Natural killer cell treated with Interleukin-12 subunit alpha and Interleukin-12 subunit beta and Interleukin-15 and Interleukin-18, amount 100 ng/mL, for 72 hours (primary cell): ENCODE measurements around the gene HLA-A. TPM values are rescaled to one million over a fixed set of nuclear protein-coding genes. Genes with fewer than 3 reads are reported as not detected.
"Not testable (repeated sequence)": the region's sequence is repeated elsewhere in the genome, so short reads cannot be mapped to it uniquely, and the experiment has no call there.

Source experiments
- ATAC-seq, 2 donors: fragments of 150-1000 bp; cut with Tn5 transposase in 1 of 2; sonication (Bioruptor Pico), chemical (Tn5 transposase) in 1 of 2; 2 replicates each; pipeline ENCODE4 v1.10.0; 2021
- DNase-seq: peaks from one replicate; pipeline ENCODE4 v3.0.0; 2022; ENCODE audit warnings: low spot score
- H3K27ac Mint-ChIP-seq, 2 donors: 1 replicate in 1 of 2; 2 replicates in 1 of 2; pipeline ENCODE4 v1.8.0; 2022; ENCODE audit warnings: mixed read lengths in 2 of 2, mild to moderate bottlenecking in 1 of 2, moderate library complexity in 1 of 2
- H3K27me3 Mint-ChIP-seq, 2 donors: 1 replicate in 1 of 2; 2 replicates in 1 of 2; pipeline ENCODE4 v1.8.0; 2022; ENCODE audit warnings: mixed read lengths in 2 of 2
- H3K36me3 Mint-ChIP-seq: one replicate; pipeline ENCODE4 v1.8.0; 2022; ENCODE audit warnings: mixed read lengths
- H3K4me1 Mint-ChIP-seq, 2 donors: 1 replicate in 1 of 2; 2 replicates in 1 of 2; pipeline ENCODE4 v1.8.0; 2022; ENCODE audit warnings: low read depth in 2 of 2, mixed read lengths in 2 of 2, mild to moderate bottlenecking in 1 of 2
- H3K4me3 Mint-ChIP-seq: one replicate; pipeline ENCODE4 v1.8.0; 2022; ENCODE audit warnings: mixed read lengths
- H3K9me3 Mint-ChIP-seq: 2 replicates; pipeline ENCODE4 v1.8.0; 2022; ENCODE audit warnings: mixed read lengths
- total RNA-seq, 2 donors: library from RNA; stranded (reverse); gene quantifications; one replicate each; pipeline ENCODE4 v1.2.3, GENCODE V29; 2022

The HLA-A gene
- total RNA-seq, 2 donors from 2014 or later: 1,618 to 3,352 TPM

- Mint-ChIP-seq H3K9me3 (no peaks in the 10 kb centered on the region), H3K4me1 (peaks cover 47 to 48% of the 10 kb centered on the region in 2 donors), H3K4me3 (peak overlapping the region; percentile 87), H3K27ac (peak overlapping the region in 1 of 2 donors; percentile 51), H3K36me3 (no peaks in the 10 kb centered on the region), H3K27me3 (peaks cover 34 to 55% of the 10 kb centered on the region in 2 donors)
- DNase-seq: no peak
- no peak for ATAC-seq
These were observed 33.2 kb downstream of the HLA-A start for GRCh38 chr6:29975561-29975907.

- Mint-ChIP-seq H3K4me3 (peak overlapping the region; percentile 87), H3K36me3 (no peaks in the 10 kb centered on the region), H3K4me1 (peaks cover 47 to 48% of the 10 kb centered on the region in 2 donors), H3K9me3 (no peaks in the 10 kb centered on the region), H3K27me3 (peaks cover 34 to 55% of the 10 kb centered on the region in 2 donors), H3K27ac (peak overlapping the region in 1 of 2 donors; percentile 68)
- DNase-seq (no peak), ATAC-seq (no peak)
These were observed 33.9 kb downstream of the HLA-A start for GRCh38 chr6:29976253-29976587.

DNA sequence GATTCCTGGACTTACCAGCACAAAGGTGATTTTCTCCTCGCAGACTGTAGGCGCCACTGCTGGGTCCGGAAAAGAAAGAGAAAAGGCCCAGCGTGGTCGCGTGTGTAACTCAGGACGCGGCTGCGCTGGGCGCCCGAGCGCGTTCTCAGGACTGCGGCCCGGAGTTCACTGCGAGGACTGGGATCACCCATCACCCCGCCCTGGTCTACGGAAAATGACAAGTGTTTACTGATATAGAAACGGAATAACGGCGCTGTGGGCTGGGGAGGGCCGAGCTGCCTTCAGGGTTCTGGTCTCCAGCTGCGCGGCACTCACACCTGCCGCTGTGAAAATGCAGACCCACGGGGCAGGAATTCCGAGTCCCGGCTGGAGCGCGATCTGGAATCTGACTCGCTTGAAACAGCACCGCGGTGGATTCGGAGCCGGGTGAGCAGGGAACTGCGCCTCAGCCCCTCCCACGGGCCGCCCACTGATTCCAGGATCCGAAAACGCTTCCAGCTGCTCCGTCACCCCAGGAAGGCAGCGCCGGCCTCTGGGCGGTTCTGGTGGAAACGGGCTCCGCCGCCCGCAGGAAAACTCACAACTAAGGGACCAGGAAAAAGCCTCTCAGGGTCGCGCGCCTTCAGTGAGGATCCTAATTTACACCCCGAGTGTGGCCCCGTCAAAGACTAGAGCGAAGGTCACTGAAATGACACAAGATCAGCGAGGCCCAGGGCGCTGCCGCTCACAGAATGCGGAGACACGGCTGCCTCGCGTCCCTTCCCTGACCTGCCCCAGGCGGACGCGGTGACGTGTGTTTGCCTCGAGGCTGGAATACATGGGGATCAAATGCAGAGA lies 34.5 kb downstream of the HLA-A start:
- no peaks in the 10 kb centered on the region for H3K36me3 Mint-ChIP-seq
- H3K9me3 Mint-ChIP-seq: no peaks in the 10 kb centered on the region
- H3K4me3 Mint-ChIP-seq: peak overlapping the region; percentile 87
- peaks cover 47 to 48% of the 10 kb centered on the region in 2 donors for H3K4me1 Mint-ChIP-seq
- peaks cover 34 to 55% of the 10 kb centered on the region in 2 donors for H3K27me3 Mint-ChIP-seq
- DNase-seq (peak; percentile 70), ATAC-seq (peak; percentile 86)
- peak overlapping the region; percentile 9 to 68 for H3K27ac Mint-ChIP-seq

- no peak for DNase-seq
- no peak for ATAC-seq
- Mint-ChIP-seq H3K4me3 (peak overlapping the region; percentile 87), H3K36me3 (no peaks in the 10 kb centered on the region), H3K27me3 (peaks cover 32 to 51% of the 10 kb centered on the region in 2 donors), H3K9me3 (no peaks in the 10 kb centered on the region), H3K4me1 (peaks cover 43 to 44% of the 10 kb centered on the region in 2 donors), H3K27ac (peak overlapping the region; percentile 9 to 68)
These were observed 35.0 kb downstream of the HLA-A start for GRCh38 chr6:29977425-29977727.

- not testable (repeated sequence) for DNase-seq, H3K27ac Mint-ChIP-seq, H3K4me3 Mint-ChIP-seq, H3K9me3 Mint-ChIP-seq, H3K36me3 Mint-ChIP-seq, ATAC-seq
- peaks cover 22 to 24% of the 10 kb centered on the region in 2 donors for H3K4me1 Mint-ChIP-seq
- peaks cover 21 to 35% of the 10 kb centered on the region in 2 donors for H3K27me3 Mint-ChIP-seq
These were observed 37.7 kb downstream of the HLA-A start for GRCh38 chr6:29980013-29980412.

GRCh38 chr6:29980511-29980910 lies 38.2 kb downstream of the HLA-A start:
- peaks cover 17 to 30% of the 10 kb centered on the region in 2 donors for H3K27me3 Mint-ChIP-seq
- H3K36me3 Mint-ChIP-seq: no peaks in the 10 kb centered on the region
- H3K4me1 Mint-ChIP-seq: peaks cover 17 to 19% of the 10 kb centered on the region in 2 donors
- no peak overlapping the region for H3K27ac Mint-ChIP-seq
- no peak for ATAC-seq
- no peak overlapping the region for H3K4me3 Mint-ChIP-seq
- DNase-seq: no peak
- no peaks in the 10 kb centered on the region for H3K9me3 Mint-ChIP-seq

GRCh38 chr6:29981211-29981812 lies 39.0 kb downstream of the HLA-A start:
- no peak overlapping the region for H3K27ac Mint-ChIP-seq

GRCh38 chr6:29982097-29982496 lies 39.8 kb downstream of the HLA-A start:
- H3K27me3 Mint-ChIP-seq: peaks cover 7 to 15% of the 10 kb centered on the region in 2 donors
- no peak for ATAC-seq
- no peaks in the 10 kb centered on the region for H3K9me3 Mint-ChIP-seq
- H3K4me3 Mint-ChIP-seq: no peak overlapping the region
- H3K4me1 Mint-ChIP-seq: peaks cover 3% of the 10 kb centered on the region in 2 donors
- H3K27ac Mint-ChIP-seq: no peak overlapping the region
- no peak for DNase-seq
- H3K36me3 Mint-ChIP-seq: no peaks in the 10 kb centered on the region

More at GRCh38 chr6:29981211-29981812, 39.0 kb downstream of the HLA-A start:
- no peak overlapping the region for H3K4me3 Mint-ChIP-seq
- H3K27me3 Mint-ChIP-seq: peaks cover 11 to 22% of the 10 kb centered on the region in 2 donors
- peaks cover 9 to 11% of the 10 kb centered on the region in 2 donors for H3K4me1 Mint-ChIP-seq
- DNase-seq (no peak), ATAC-seq (no peak)
- H3K36me3 Mint-ChIP-seq: no peaks in the 10 kb centered on the region
- H3K9me3 Mint-ChIP-seq: no peaks in the 10 kb centered on the region

DNA sequence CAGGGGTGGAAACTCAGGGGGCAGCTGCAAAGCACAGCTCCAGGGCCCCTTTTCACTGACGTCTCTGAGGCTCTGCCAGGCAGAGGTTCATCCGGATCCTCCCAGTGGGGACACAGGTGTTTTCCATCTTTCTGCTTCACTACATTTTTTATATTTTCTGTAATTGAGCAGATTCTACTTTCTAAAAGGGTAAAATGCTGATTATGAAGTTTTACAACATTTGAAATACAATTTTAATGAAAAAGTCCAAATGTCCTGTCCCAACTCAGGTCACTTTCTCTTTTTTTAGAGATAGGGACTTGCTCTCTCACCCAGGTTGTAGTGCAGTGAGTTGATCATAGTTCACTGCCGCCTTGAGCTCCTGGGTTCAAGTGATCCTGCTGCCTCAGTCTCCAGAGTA lies 41.9 kb downstream of the HLA-A start:
- no peaks in the 10 kb centered on the region for H3K36me3 Mint-ChIP-seq
- no peak overlapping the region for H3K4me3 Mint-ChIP-seq
- no peaks in the 10 kb centered on the region for H3K4me1 Mint-ChIP-seq
- no peak overlapping the region for H3K27ac Mint-ChIP-seq
- H3K27me3 Mint-ChIP-seq: peaks cover 10 to 17% of the 10 kb centered on the region in 2 donors
- DNase-seq (no peak), ATAC-seq (no peak)
- no peaks in the 10 kb centered on the region for H3K9me3 Mint-ChIP-seq

DNA sequence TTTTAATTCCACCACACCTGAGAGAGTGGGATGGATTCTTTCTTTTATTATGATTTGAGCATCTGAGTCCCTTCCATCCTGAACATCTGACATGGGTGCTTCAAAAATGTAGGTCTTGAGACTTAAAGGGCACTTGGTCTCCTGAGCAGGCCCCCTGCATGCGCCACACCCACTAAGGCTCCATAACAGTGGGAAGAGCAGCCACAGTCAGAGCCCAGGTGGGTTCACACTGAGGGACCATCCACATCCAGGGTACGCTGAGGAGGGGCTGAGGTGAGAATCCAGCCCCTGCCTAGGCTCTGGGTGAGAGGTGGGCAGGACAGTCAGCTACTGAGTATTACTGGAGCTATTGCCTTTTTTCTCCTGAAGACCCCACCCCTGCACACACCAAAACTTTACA lies 42.7 kb downstream of the HLA-A start:
- H3K27me3 Mint-ChIP-seq: peaks cover 13 to 17% of the 10 kb centered on the region in 2 donors

GRCh38 chr6:29986179-29986781 lies 43.9 kb downstream of the HLA-A start:
- no peaks in the 10 kb centered on the region for H3K4me1 Mint-ChIP-seq
- H3K27me3 Mint-ChIP-seq: peaks cover 17 to 21% of the 10 kb centered on the region in 2 donors
- H3K27ac Mint-ChIP-seq: no peak overlapping the region
- DNase-seq (no peak), ATAC-seq (no peak)
- H3K36me3 Mint-ChIP-seq: no peaks in the 10 kb centered on the region
- H3K4me3 Mint-ChIP-seq: no peak overlapping the region
- H3K9me3 Mint-ChIP-seq: no peaks in the 10 kb centered on the region

More for the DNA sequence above, 42.7 kb downstream of the HLA-A start:
- no peaks in the 10 kb centered on the region for H3K9me3 Mint-ChIP-seq
- no peaks in the 10 kb centered on the region for H3K4me1 Mint-ChIP-seq
- H3K36me3 Mint-ChIP-seq: no peaks in the 10 kb centered on the region
- no peak overlapping the region for H3K4me3 Mint-ChIP-seq
- DNase-seq (no peak), ATAC-seq (peak in 1 of 2 donors; percentile 45)
- no peak overlapping the region for H3K27ac Mint-ChIP-seq

DNA sequence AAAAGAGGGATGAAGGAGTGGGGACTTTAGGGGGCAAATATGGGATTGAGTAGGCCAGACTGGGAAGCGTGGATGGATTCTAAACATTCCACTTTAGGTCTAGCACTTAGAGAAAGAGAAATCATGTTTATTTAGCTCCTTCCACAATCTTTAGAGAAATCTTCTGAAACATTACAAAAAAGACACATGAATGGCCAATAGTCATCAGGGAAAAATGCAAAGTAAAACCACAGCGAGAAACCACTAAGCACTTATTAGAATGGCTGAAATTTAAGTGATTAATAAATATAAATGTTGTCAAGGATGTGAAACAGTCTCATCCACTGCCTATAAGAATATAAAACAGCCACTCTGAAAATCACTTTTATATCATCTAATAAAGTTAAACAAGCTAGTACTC lies 46.9 kb downstream of the HLA-A start:
- no peak for DNase-seq

DNA sequence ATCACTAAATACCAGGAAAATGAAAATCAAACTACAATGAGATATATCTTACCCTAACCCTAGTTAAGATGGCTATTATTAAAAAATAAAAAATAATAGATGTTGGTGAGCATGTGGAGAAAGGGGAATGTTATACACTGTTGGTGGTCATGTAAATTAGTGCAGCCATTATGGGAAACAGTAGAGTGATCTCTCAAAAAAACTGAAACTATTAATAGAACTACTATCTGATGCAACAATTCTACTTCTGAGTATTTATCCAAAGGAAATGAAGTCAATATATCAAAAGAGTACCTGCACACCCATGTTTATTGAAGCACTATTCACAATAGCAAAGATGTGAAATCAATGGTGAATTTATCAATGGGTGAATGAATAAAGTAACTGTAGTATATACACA lies 48.6 kb downstream of the HLA-A start:
- Mint-ChIP-seq H3K36me3 (no peaks in the 10 kb centered on the region), H3K9me3 (no peaks in the 10 kb centered on the region), H3K4me3 (no peak overlapping the region), H3K4me1 (no peaks in the 10 kb centered on the region), H3K27me3 (peaks cover 16 to 26% of the 10 kb centered on the region in 2 donors), H3K27ac (no peak overlapping the region)
- DNase-seq (no peak), ATAC-seq (no peak)

More for the DNA sequence above, 46.9 kb downstream of the HLA-A start:
- Mint-ChIP-seq H3K27ac (no peak overlapping the region), H3K4me1 (no peaks in the 10 kb centered on the region), H3K4me3 (no peak overlapping the region), H3K9me3 (no peaks in the 10 kb centered on the region), H3K27me3 (peaks cover 16 to 26% of the 10 kb centered on the region in 2 donors), H3K36me3 (no peaks in the 10 kb centered on the region)
- no peak for ATAC-seq

GRCh38 chr6:29992807-29993206 lies 50.5 kb downstream of the HLA-A start:
- Mint-ChIP-seq H3K4me3 (no peak overlapping the region), H3K9me3 (no peaks in the 10 kb centered on the region), H3K36me3 (no peaks in the 10 kb centered on the region), H3K4me1 (peaks cover 0 to 4% of the 10 kb centered on the region in 2 donors), H3K27me3 (peaks cover 23 to 35% of the 10 kb centered on the region in 2 donors), H3K27ac (no peak overlapping the region)
- ATAC-seq (no peak), DNase-seq (no peak)
